Measurements from ENCODE around the gene PRR19.

PRR19 gene

GRCh38 chr19:42357290-42357689 is 55.4 kb downstream of the PRR19 start:
- no peak overlapping the region for H3K4me3 ChIP-seq (ENCODE audit: low read length)

More at GRCh38 chr19:42357290-42357689, 55.4 kb downstream of the PRR19 start:
- DNase-seq (ENCODE audit: low read depth, low spot score): no peak
